Measurements from ENCODE around the gene CPLANE2.
A peak's percentile ranks its signal among the peaks of the same experiment; 100 is the strongest.
"Not testable (repeated sequence)": the region's sequence is repeated elsewhere in the genome, so short reads cannot be mapped to it uniquely, and the experiment has no call there.

CPLANE2 gene

GRCh38 chr1:16229976-16230740 lies 6.8 kb downstream of the CPLANE2 start:
- no peak for DNase-seq

- DNase-seq, result no peak
These were observed 10.3 kb downstream of the CPLANE2 start for GRCh38 chr1:16226490-16227179.

GRCh38 chr1:16226129-16226489 lies 10.9 kb downstream of the CPLANE2 start:
- DNase-seq, result no peak

GRCh38 chr1:16224472-16224871 lies 12.5 kb downstream of the CPLANE2 start:
- no peak for DNase-seq

- DNase-seq, result not testable (repeated sequence)
These were observed 14.3 kb downstream of the CPLANE2 start for GRCh38 chr1:16222716-16223115.

GRCh38 chr1:16221499-16221898 lies 15.5 kb downstream of the CPLANE2 start:
- no peak for DNase-seq

- DNase-seq, result no peak
These were observed 16.9 kb downstream of the CPLANE2 start for GRCh38 chr1:16219968-16220500.

GRCh38 chr1:16218674-16219071 lies 18.3 kb downstream of the CPLANE2 start:
- no peak for DNase-seq

GRCh38 chr1:16218014-16218673 lies 18.8 kb downstream of the CPLANE2 start:
- DNase-seq, result no peak

GRCh38 chr1:16217061-16217785 lies 19.8 kb downstream of the CPLANE2 start:
- peak; percentile 97 for DNase-seq

- DNase-seq, result peak; percentile 75
These were observed 20.9 kb downstream of the CPLANE2 start for GRCh38 chr1:16215882-16216753.

- not testable (repeated sequence) for DNase-seq
These were observed 21.7 kb downstream of the CPLANE2 start for GRCh38 chr1:16215240-16215639.

GRCh38 chr1:16213544-16213943 lies 23.4 kb downstream of the CPLANE2 start:
- DNase-seq, result not testable (repeated sequence)

GRCh38 chr1:16213013-16213412 lies 24.0 kb downstream of the CPLANE2 start:
- DNase-seq, result no peak

GRCh38 chr1:16212251-16212961 lies 24.6 kb downstream of the CPLANE2 start, which contains the start of gene ARHGEF19:
Gene ARHGEF19 (minus strand): TSS chr1:16212652. CDS start chr1:16209054, 3,598 bp downstream.
- DNase-seq, result no peak

GRCh38 chr1:16211824-16212223 lies 25.2 kb downstream of the CPLANE2 start:
- no peak for DNase-seq

GRCh38 chr1:16210581-16210980 lies 26.4 kb downstream of the CPLANE2 start:
- no peak for DNase-seq

- no peak for DNase-seq
These were observed 27.1 kb downstream of the CPLANE2 start for GRCh38 chr1:16209847-16210407.

- DNase-seq, result no peak
These were observed 27.7 kb downstream of the CPLANE2 start for GRCh38 chr1:16209132-16209846.
